HEK293T (cell line): ENCODE results near the gene FGD5.

Experiments used
- ARNT ChIP-seq: fragments of 450-650 bp; IDR thresholded peaks from 2 replicates; pipeline ENCODE4 v1.6.1; 2017; ENCODE audit warnings: mild to moderate bottlenecking
- ELF4 ChIP-seq: fragments of 450-650 bp; IDR thresholded peaks from 2 replicates; pipeline ENCODE4 v1.6.1; 2017; ENCODE audit warnings: antibody characterized with exemption
- FOXA1 ChIP-seq: fragments of 450-650 bp; IDR thresholded peaks from 2 replicates; pipeline ENCODE4 v1.6.1; 2016; ENCODE audit warnings: mild to moderate bottlenecking
- FOXK2 ChIP-seq: fragments of 450-650 bp; IDR thresholded peaks from 2 replicates; pipeline ENCODE4 v1.6.1; 2016; ENCODE audit warnings: mild to moderate bottlenecking
- FOXM1 ChIP-seq: fragments of 450-650 bp; IDR thresholded peaks from 2 replicates; pipeline ENCODE4 v1.6.1; 2017; ENCODE audit warnings: mild to moderate bottlenecking, borderline replicate concordance
- HDGF ChIP-seq: fragments of 450-650 bp; IDR thresholded peaks from 2 replicates; pipeline ENCODE4 v1.6.1; 2017; ENCODE audit warnings: antibody characterized with exemption, borderline replicate concordance
- L3MBTL2 ChIP-seq: fragments of 450-650 bp; conservative IDR thresholded peaks from 2 replicates; pipeline ENCODE4 v1.6.1; 2016; ENCODE audit warnings: mild to moderate bottlenecking
- LEF1 ChIP-seq: fragments of 450-650 bp; IDR thresholded peaks from 2 replicates; pipeline ENCODE4 v1.6.1; 2017; ENCODE audit warnings: mild to moderate bottlenecking, borderline replicate concordance
- SP1 ChIP-seq: fragments of 450-650 bp; IDR thresholded peaks from 2 replicates; pipeline ENCODE4 v1.6.1; 2017
- SUZ12 ChIP-seq: fragments of 450-650 bp; IDR thresholded peaks from 2 replicates; pipeline ENCODE4 v1.6.1; 2016; ENCODE audit warnings: mild to moderate bottlenecking
- ZNF384 ChIP-seq: fragments of 450-650 bp; IDR thresholded peaks from 2 replicates; pipeline ENCODE4 v1.6.1; 2016

- TF ChIP-seq SP1: no peak
- TF ChIP-seq LEF1: no peak
- TF ChIP-seq ARNT: no peak
- TF ChIP-seq ELF4: no peak
- TF ChIP-seq FOXA1: no peak
- TF ChIP-seq SUZ12: no peak
- no peak for TF ChIP-seq FOXK2
- TF ChIP-seq HDGF: no peak
- TF ChIP-seq FOXM1: no peak
- no peak for TF ChIP-seq L3MBTL2
- no peak for TF ChIP-seq ZNF384
Measured at GRCh38 chr3:14799146-14799545, 19.6 kb upstream of the FGD5 start.
